Hepatocyte (in vitro differentiated cells): ENCODE results near the gene FOXB1. TPM values are rescaled to one million over a fixed set of nuclear protein-coding genes. Genes with fewer than 3 reads are reported as not detected.

ENCODE experiments used
- DNase-seq: peaks from one replicate; pipeline ENCODE4 v3.0.0-alpha.2; 2016; ENCODE audit warnings: low spot score
- H2AFZ ChIP-seq: fragments of 200-600 bp; sonication (generic); 2 replicates; pipeline ENCODE4 v1.6.0; 2016; ENCODE audit warnings: antibody characterized with exemption, mild to moderate bottlenecking
- H3K27ac ChIP-seq: fragments of 200-600 bp; sonication (generic); 2 replicates; pipeline ENCODE4 v1.5.1; 2016; ENCODE audit warnings: mild to moderate bottlenecking
- H3K27me3 ChIP-seq: fragments of 200-600 bp; sonication (generic); 2 replicates; pipeline ENCODE4 v1.6.1; 2016
- H3K36me3 ChIP-seq: fragments of 200-600 bp; sonication (generic); replicated peaks from 2 replicates; pipeline ENCODE4 v1.5.1; 2016; ENCODE audit warnings: low read depth; ENCODE audit not compliant: insufficient read depth
- H3K4me1 ChIP-seq: fragments of 200-600 bp; sonication (generic); 2 replicates; pipeline ENCODE4 v1.5.1; 2016; ENCODE audit warnings: mild to moderate bottlenecking, moderate library complexity; ENCODE audit not compliant: insufficient read depth
- H3K4me2 ChIP-seq: fragments of 200-600 bp; sonication (generic); 2 replicates; pipeline ENCODE4 v1.6.0; 2016
- H3K4me3 ChIP-seq: fragments of 200-600 bp; sonication (generic); 2 replicates; pipeline ENCODE4 v1.5.1; 2016; ENCODE audit warnings: mild to moderate bottlenecking
- H3K79me2 ChIP-seq: fragments of 200-600 bp; sonication (generic); 2 replicates; pipeline ENCODE4 v1.6.0; 2017; ENCODE audit warnings: mild to moderate bottlenecking
- H3K9me2 ChIP-seq: fragments of 200-600 bp; sonication (generic); replicated peaks from 2 replicates; pipeline ENCODE4 v1.6.0; 2017; ENCODE audit warnings: mild to moderate bottlenecking; ENCODE audit not compliant: insufficient read depth
- H3K9me3 ChIP-seq: fragments of 200-600 bp; sonication (generic); 2 replicates; pipeline ENCODE4 v1.5.1; 2016; ENCODE audit warnings: low read depth, mild to moderate bottlenecking
- H4K20me1 ChIP-seq: fragments of 200-600 bp; sonication (generic); 2 replicates; pipeline ENCODE4 v1.6.0; 2016; ENCODE audit warnings: mild to moderate bottlenecking; ENCODE audit not compliant: insufficient read depth, poor library complexity, severe bottlenecking
- CTCF ChIP-seq: fragments of 200-600 bp; sonication (generic); IDR thresholded peaks from 2 replicates; pipeline ENCODE4 v1.5.1; 2016; ENCODE audit warnings: antibody characterized with exemption, mild to moderate bottlenecking; ENCODE audit not compliant: poor library complexity
- EZH2 ChIP-seq: fragments of 200-600 bp; sonication (generic); IDR thresholded peaks from 2 replicates; pipeline ENCODE4 v1.6.1; 2016; ENCODE audit warnings: antibody characterized with exemption, mild to moderate bottlenecking, borderline replicate concordance
- EZH2phosphoT487 ChIP-seq: fragments of 200-600 bp; sonication (generic); IDR thresholded peaks from one replicate; pipeline ENCODE4 v1.6.1; 2018; ENCODE audit warnings: antibody characterized with exemption, mild to moderate bottlenecking, low read depth, moderate library complexity; ENCODE audit not compliant: unreplicated experiment, severe bottlenecking
- WGBS: methylation state at CpG from one replicate; pipeline ENCODE4 v1.1.6; 2016; ENCODE audit warnings: low lambda C conversion rate; ENCODE audit errors: missing lambda C conversion rate; 5-methylcytosine and 5-hydroxymethylcytosine counted together
- polyA plus RNA-seq: library from polyadenylated mRNA; unstranded; fragments of >200 nt; fragmentation: Nextera tagmentation; extraction: Ambion mirVana; gene quantifications from 2 replicates; pipeline ENCODE4 v1.2.1, GENCODE V29; 2016
- total RNA-seq: library from RNA; depleted of rRNA; stranded (reverse); fragments of >200 nt; gene quantifications from 2 replicates; pipeline ENCODE4 v1.2.3, GENCODE V29; 2014

FOXB1 gene
- total and polyA plus RNA-seq, 2 experiments from 2014 or later, result not detected

GRCh38 chr15:60006873-60007272 is 2.8 kb downstream of the FOXB1 start:
- Histone ChIP-seq H2AFZ (peak overlapping the region; percentile 29), H3K4me3 (no peak overlapping the region), H3K4me1 (peaks cover 25% of the 10 kb centered on the region), H3K9me2 (no peaks in the 10 kb centered on the region), H3K27me3 (peaks cover 99% of the 10 kb centered on the region), H3K4me2 (peak overlapping the region; percentile 74), H3K27ac (no peak overlapping the region), H3K79me2 (no peaks in the 10 kb centered on the region), H4K20me1 (no peaks in the 10 kb centered on the region), H3K9me3 (no peaks in the 10 kb centered on the region), H3K36me3 (no peaks in the 10 kb centered on the region)
- TF ChIP-seq EZH2phosphoT487 (no peak), CTCF (no peak), EZH2 (no peak)
- WGBS, result 5% methylated on average over 4 of the region's 4 CpGs
- no peak for DNase-seq

GRCh38 chr15:60009124-60009960 is 5.2 kb downstream of the FOXB1 start:
- Histone ChIP-seq H3K4me2 (no peak overlapping the region), H3K79me2 (no peaks in the 10 kb centered on the region), H3K9me2 (no peaks in the 10 kb centered on the region), H3K27ac (no peak overlapping the region), H2AFZ (no peak overlapping the region), H3K36me3 (no peaks in the 10 kb centered on the region), H3K27me3 (peaks cover 98% of the 10 kb centered on the region), H3K4me3 (no peak overlapping the region), H3K4me1 (peaks cover 19% of the 10 kb centered on the region), H3K9me3 (no peaks in the 10 kb centered on the region), H4K20me1 (no peaks in the 10 kb centered on the region)
- 10% methylated on average over 6 of the region's 6 CpGs for WGBS
- TF ChIP-seq EZH2 (peak; percentile 49), EZH2phosphoT487 (no peak)
- no peak for DNase-seq

GRCh38 chr15:60009980-60010732 is 6.0 kb downstream of the FOXB1 start:
- Histone ChIP-seq H2AFZ (no peak overlapping the region), H3K9me2 (no peaks in the 10 kb centered on the region), H4K20me1 (no peaks in the 10 kb centered on the region), H3K79me2 (no peaks in the 10 kb centered on the region), H3K27me3 (peaks cover 98% of the 10 kb centered on the region), H3K27ac (no peak overlapping the region), H3K4me3 (no peak overlapping the region), H3K36me3 (no peaks in the 10 kb centered on the region), H3K9me3 (no peaks in the 10 kb centered on the region), H3K4me2 (no peak overlapping the region), H3K4me1 (peaks cover 12% of the 10 kb centered on the region)
- 8% methylated on average over 13 of the region's 13 CpGs for WGBS
- TF ChIP-seq EZH2phosphoT487, result no peak
- TF ChIP-seq EZH2, result no peak
- TF ChIP-seq CTCF, result no peak
- DNase-seq, result no peak

GRCh38 chr15:60010858-60011257 is 6.7 kb downstream of the FOXB1 start:
- no peak for TF ChIP-seq EZH2phosphoT487
- TF ChIP-seq CTCF, result no peak
- no peak for TF ChIP-seq EZH2
- Histone ChIP-seq H2AFZ (no peak overlapping the region), H4K20me1 (no peaks in the 10 kb centered on the region), H3K4me1 (peaks cover 5% of the 10 kb centered on the region), H3K36me3 (no peaks in the 10 kb centered on the region), H3K27me3 (peaks cover 96% of the 10 kb centered on the region), H3K4me2 (no peak overlapping the region), H3K9me3 (no peaks in the 10 kb centered on the region), H3K4me3 (no peak overlapping the region), H3K27ac (no peak overlapping the region), H3K9me2 (no peaks in the 10 kb centered on the region), H3K79me2 (no peaks in the 10 kb centered on the region)
- no peak for DNase-seq
- WGBS, result 23% methylated on average over 2 of the region's 2 CpGs
